T-helper 2 cell treated with Interferon-gamma antibody and Interleukin-4, amounts not matched to agents 5 μg/mL and 100 μg/mL, for 36 hours (primary cell): Measurements from ENCODE around the gene LGR4.

ENCODE experiments used
- DNase-seq: peaks from one replicate; pipeline ENCODE4 v3.0.0; 2021; ENCODE audit warnings: low spot score
- H3K27ac Mint-ChIP-seq: one replicate; pipeline ENCODE4 v1.8.0; 2021; ENCODE audit warnings: mild to moderate bottlenecking, mixed read lengths
- H3K27me3 Mint-ChIP-seq: one replicate; pipeline ENCODE4 v1.8.0; 2021; ENCODE audit warnings: low read depth, mixed read lengths
- H3K36me3 Mint-ChIP-seq: one replicate; pipeline ENCODE4 v1.8.0; 2021; ENCODE audit warnings: low read depth, mixed read lengths
- H3K4me1 Mint-ChIP-seq: one replicate; pipeline ENCODE4 v1.8.0; 2021; ENCODE audit warnings: low read depth, mixed read lengths
- H3K4me3 Mint-ChIP-seq: one replicate; pipeline ENCODE4 v1.8.0; 2022; ENCODE audit warnings: mild to moderate bottlenecking, moderate library complexity, mixed read lengths
- H3K9me3 Mint-ChIP-seq: one replicate; pipeline ENCODE4 v1.8.0; 2021; ENCODE audit warnings: mixed read lengths

The LGR4 gene

GRCh38 chr11:27405134-27405533 is 67.5 kb downstream of the LGR4 start:
- Mint-ChIP-seq H3K4me1 (no peaks in the 10 kb centered on the region), H3K4me3 (no peak overlapping the region), H3K27ac (no peak overlapping the region), H3K36me3 (no peaks in the 10 kb centered on the region), H3K27me3 (peaks cover 15% of the 10 kb centered on the region), H3K9me3 (no peaks in the 10 kb centered on the region)
- no peak for DNase-seq

DNA sequence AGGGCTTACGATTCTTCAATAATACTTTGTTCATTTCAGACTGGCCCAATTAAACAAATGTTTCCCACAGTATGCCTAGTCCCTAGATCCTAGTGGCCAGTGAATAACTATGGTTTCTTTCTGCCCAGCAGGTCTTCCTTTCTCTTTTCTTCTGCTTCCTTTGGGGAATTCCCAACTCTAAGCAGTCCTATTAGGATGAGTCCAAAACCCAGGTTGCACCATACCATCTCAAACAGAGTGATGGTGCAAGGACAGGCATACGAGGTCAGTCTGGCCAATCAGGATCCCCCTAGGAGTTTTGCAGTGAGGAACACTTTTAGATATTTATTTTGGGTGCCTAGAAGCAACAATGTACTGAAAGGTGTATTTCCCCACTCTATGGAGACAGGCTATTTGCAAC is 68.2 kb downstream of the LGR4 start:
- DNase-seq: no peak
- Mint-ChIP-seq H3K27ac (no peak overlapping the region), H3K4me1 (no peaks in the 10 kb centered on the region), H3K27me3 (peaks cover 12% of the 10 kb centered on the region), H3K4me3 (no peak overlapping the region), H3K36me3 (no peaks in the 10 kb centered on the region), H3K9me3 (no peaks in the 10 kb centered on the region)

GRCh38 chr11:27403195-27403594 is 69.4 kb downstream of the LGR4 start:
- Mint-ChIP-seq H3K27me3 (peaks cover 8% of the 10 kb centered on the region), H3K36me3 (no peaks in the 10 kb centered on the region), H3K9me3 (no peaks in the 10 kb centered on the region), H3K4me3 (no peak overlapping the region), H3K27ac (no peak overlapping the region), H3K4me1 (no peaks in the 10 kb centered on the region)
- no peak for DNase-seq

DNA sequence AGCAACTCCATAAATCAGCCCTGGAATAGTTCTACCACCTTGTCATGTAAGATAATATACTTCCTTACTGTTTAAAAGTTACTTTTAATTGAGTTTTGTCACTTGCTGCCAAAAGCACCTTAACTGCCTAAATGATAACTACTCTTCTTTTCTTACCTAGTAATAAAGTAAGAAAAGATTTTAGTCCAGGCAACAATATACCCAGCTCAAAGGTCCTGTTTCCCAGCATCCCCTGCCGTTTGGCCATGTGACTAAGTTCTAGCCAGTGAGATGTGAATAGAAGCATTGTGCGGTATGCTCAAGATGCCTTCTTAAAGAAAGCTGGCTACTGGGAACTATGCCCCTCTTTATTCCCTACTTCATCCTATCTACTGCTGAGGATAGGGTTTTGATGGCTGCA is 70.1 kb downstream of the LGR4 start:
- Mint-ChIP-seq H3K9me3 (no peaks in the 10 kb centered on the region), H3K4me1 (no peaks in the 10 kb centered on the region), H3K4me3 (no peak overlapping the region), H3K36me3 (no peaks in the 10 kb centered on the region), H3K27me3 (peaks cover 9% of the 10 kb centered on the region), H3K27ac (no peak overlapping the region)
- DNase-seq: no peak

DNA sequence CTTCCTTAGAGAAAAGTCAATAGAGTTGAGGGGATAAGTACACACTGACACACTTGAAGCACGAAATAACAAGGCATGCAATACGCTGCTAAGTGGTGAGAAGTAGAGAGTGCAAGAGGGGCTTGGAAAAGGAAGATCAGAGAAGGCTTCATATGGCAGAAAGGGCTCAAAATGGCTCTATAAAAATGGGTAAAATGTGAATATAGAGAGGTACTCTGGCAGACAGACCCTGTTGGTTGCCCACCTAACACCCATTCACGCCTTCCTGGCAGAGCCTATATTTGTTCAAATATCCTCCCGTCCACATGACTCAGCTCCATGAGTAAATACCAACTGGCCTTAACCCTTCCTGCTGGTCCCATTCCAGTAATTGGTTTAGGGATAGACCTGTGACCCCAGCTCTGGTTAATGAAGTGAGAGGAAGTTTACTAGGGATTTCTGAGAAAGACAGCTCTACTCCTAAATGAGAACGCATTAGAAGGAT is 70.7 kb downstream of the LGR4 start:
- no peaks in the 10 kb centered on the region for H3K36me3 Mint-ChIP-seq
- no peaks in the 10 kb centered on the region for H3K4me1 Mint-ChIP-seq
- H3K9me3 Mint-ChIP-seq: no peaks in the 10 kb centered on the region
- DNase-seq: no peak
- no peak overlapping the region for H3K4me3 Mint-ChIP-seq
- no peak overlapping the region for H3K27ac Mint-ChIP-seq
- peaks cover 13% of the 10 kb centered on the region for H3K27me3 Mint-ChIP-seq

GRCh38 chr11:27401280-27401832 is 71.2 kb downstream of the LGR4 start:
- H3K27me3 Mint-ChIP-seq: peaks cover 13% of the 10 kb centered on the region
- H3K4me3 Mint-ChIP-seq: no peak overlapping the region
- no peaks in the 10 kb centered on the region for H3K36me3 Mint-ChIP-seq
- no peaks in the 10 kb centered on the region for H3K9me3 Mint-ChIP-seq
- H3K4me1 Mint-ChIP-seq: no peaks in the 10 kb centered on the region
- no peak overlapping the region for H3K27ac Mint-ChIP-seq
- DNase-seq: no peak

GRCh38 chr11:27398400-27398770 is 74.2 kb downstream of the LGR4 start:
- Mint-ChIP-seq H3K9me3 (no peaks in the 10 kb centered on the region), H3K27me3 (peaks cover 17% of the 10 kb centered on the region), H3K4me3 (no peak overlapping the region), H3K4me1 (peaks cover 2% of the 10 kb centered on the region), H3K36me3 (no peaks in the 10 kb centered on the region), H3K27ac (no peak overlapping the region)
- DNase-seq: no peak

DNA sequence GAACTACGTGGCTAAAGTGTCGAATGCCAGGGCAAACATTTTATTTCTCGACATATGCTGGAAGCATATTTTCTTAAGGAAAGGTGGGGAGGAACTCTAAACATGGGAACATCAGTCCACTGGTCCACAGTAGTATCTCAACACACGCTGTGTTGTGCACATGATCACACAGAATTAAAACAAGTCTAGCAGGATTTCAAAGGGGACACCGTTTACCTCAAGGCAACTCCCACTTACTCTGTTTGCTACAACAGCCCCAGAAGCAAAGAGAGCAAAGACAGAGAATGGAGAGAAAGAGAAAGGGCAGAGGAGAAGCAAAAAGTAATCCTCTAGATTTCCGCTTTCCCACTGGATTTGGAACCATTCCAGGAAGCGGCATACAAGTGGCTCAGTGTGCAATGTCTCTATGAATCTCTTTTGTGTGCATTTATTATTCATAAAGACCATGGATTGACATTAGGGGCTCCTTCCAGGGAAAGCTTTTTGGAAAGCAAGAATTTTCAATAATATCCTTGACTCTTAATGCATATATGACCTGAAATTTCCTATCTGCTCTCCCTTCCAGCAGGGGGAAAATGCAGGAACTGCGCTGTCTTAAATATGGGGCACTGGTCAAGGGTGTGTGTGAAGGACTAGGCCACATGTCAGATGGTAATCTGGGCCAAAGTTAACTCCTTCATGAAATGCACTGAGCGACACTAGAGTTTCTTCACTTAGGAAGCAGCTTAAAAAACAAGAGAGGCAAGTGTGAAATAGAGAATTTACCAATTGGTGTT is 74.8 kb downstream of the LGR4 start:
- no peak overlapping the region for H3K4me3 Mint-ChIP-seq
- H3K27ac Mint-ChIP-seq: no peak overlapping the region
- H3K4me1 Mint-ChIP-seq: peaks cover 2% of the 10 kb centered on the region
- H3K36me3 Mint-ChIP-seq: no peaks in the 10 kb centered on the region
- no peak for DNase-seq
- H3K27me3 Mint-ChIP-seq: peaks cover 20% of the 10 kb centered on the region
- H3K9me3 Mint-ChIP-seq: no peaks in the 10 kb centered on the region

GRCh38 chr11:27396259-27396839 is 76.2 kb downstream of the LGR4 start:
- Mint-ChIP-seq H3K9me3 (no peaks in the 10 kb centered on the region), H3K36me3 (no peaks in the 10 kb centered on the region), H3K4me1 (peaks cover 2% of the 10 kb centered on the region), H3K27ac (no peak overlapping the region), H3K27me3 (peaks cover 29% of the 10 kb centered on the region), H3K4me3 (no peak overlapping the region)
- DNase-seq: no peak

- H3K27me3 Mint-ChIP-seq: peaks cover 30% of the 10 kb centered on the region
- no peaks in the 10 kb centered on the region for H3K36me3 Mint-ChIP-seq
- H3K4me3 Mint-ChIP-seq: no peak overlapping the region
- no peak for DNase-seq
- no peaks in the 10 kb centered on the region for H3K9me3 Mint-ChIP-seq
- peaks cover 2% of the 10 kb centered on the region for H3K4me1 Mint-ChIP-seq
- no peak overlapping the region for H3K27ac Mint-ChIP-seq
Observed at GRCh38 chr11:27395556-27396258, 76.9 kb downstream of the LGR4 start.

GRCh38 chr11:27394781-27395228 is 77.8 kb downstream of the LGR4 start:
- Mint-ChIP-seq H3K4me1 (peaks cover 2% of the 10 kb centered on the region), H3K27me3 (peaks cover 30% of the 10 kb centered on the region), H3K9me3 (no peaks in the 10 kb centered on the region), H3K4me3 (no peak overlapping the region), H3K27ac (no peak overlapping the region), H3K36me3 (no peaks in the 10 kb centered on the region)
- no peak for DNase-seq

DNA sequence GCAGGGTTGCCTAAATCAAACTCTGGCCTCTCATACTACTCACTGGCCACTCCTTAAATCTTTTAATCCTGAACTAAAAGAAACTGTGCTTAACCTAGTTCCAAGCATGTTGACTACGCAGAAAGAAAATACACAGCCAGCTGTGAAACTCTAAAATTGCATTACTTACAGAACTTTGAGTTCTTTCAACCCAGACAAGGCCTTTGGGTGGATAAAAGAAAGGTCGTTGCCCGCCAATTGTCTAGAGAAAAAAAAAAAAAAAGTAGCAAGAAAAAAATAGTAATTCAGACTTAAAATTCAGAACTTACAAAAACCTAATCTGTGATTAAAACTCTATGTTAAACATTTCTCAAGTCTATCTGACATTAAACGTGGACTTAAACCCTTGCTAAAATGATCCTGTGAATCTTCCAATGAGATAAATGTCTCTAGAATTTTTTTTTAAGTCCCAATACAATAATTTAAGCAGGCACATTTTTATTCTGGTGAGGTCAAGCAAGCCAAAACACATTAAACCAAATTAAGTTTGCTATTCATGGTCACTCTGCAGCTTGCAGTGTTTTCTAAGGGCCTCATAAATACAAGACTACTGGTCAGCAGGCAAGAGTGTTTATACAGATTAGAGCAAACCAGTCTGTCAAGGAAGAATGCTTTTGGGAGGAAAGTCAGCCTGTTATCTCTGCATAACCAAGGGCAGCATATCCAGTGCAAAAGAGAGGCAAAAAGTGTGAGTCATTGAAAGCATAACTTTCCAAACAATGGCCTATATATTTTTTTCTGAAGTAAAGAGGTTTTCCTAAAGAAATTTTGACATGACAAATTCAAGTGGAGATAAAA is 80.1 kb downstream of the LGR4 start:
- Mint-ChIP-seq H3K27ac (no peak overlapping the region), H3K36me3 (no peaks in the 10 kb centered on the region), H3K4me3 (no peak overlapping the region), H3K27me3 (peaks cover 30% of the 10 kb centered on the region), H3K9me3 (no peaks in the 10 kb centered on the region), H3K4me1 (peaks cover 9% of the 10 kb centered on the region)
- DNase-seq: no peak

GRCh38 chr11:27391331-27392015 is 81.1 kb downstream of the LGR4 start:
- H3K4me1 Mint-ChIP-seq: peaks cover 13% of the 10 kb centered on the region
- no peaks in the 10 kb centered on the region for H3K9me3 Mint-ChIP-seq
- no peak overlapping the region for H3K27ac Mint-ChIP-seq
- no peaks in the 10 kb centered on the region for H3K36me3 Mint-ChIP-seq
- H3K27me3 Mint-ChIP-seq: peaks cover 28% of the 10 kb centered on the region
- H3K4me3 Mint-ChIP-seq: no peak overlapping the region
- no peak for DNase-seq
